ENCODE results near the gene NPIPA8.
"Not testable (repeated sequence)": the region's sequence is repeated elsewhere in the genome, so short reads cannot be mapped to it uniquely, and the experiment has no call there.

Gene NPIPA8

GRCh38 chr16:18297714-18298113 lies 38.8 kb downstream of the NPIPA8 start:
- H3K27me3 Mint-ChIP-seq (ENCODE audit: low read depth); H3K4me3 Mint-ChIP-seq; H3K27ac Mint-ChIP-seq; H3K4me1 Mint-ChIP-seq (ENCODE audit: low read depth); H3K36me3 Mint-ChIP-seq (ENCODE audit: low read depth); H3K9me3 Mint-ChIP-seq: not testable (repeated sequence)

- not testable (repeated sequence) for H3K9me3 Mint-ChIP-seq; H3K27ac Mint-ChIP-seq; H3K36me3 Mint-ChIP-seq (ENCODE audit: low read depth); H3K4me3 Mint-ChIP-seq; H3K4me1 Mint-ChIP-seq (ENCODE audit: low read depth); H3K27me3 Mint-ChIP-seq (ENCODE audit: low read depth)
Measured at GRCh38 chr16:18296931-18297330, 39.6 kb downstream of the NPIPA8 start.

GRCh38 chr16:18294371-18294770 lies 42.2 kb downstream of the NPIPA8 start:
- not testable (repeated sequence) for H3K27me3 Mint-ChIP-seq (ENCODE audit: low read depth); H3K36me3 Mint-ChIP-seq (ENCODE audit: low read depth); H3K4me1 Mint-ChIP-seq (ENCODE audit: low read depth); H3K4me3 Mint-ChIP-seq; H3K27ac Mint-ChIP-seq; H3K9me3 Mint-ChIP-seq

GRCh38 chr16:18293337-18293956 lies 43.1 kb downstream of the NPIPA8 start:
- H3K27ac Mint-ChIP-seq; H3K9me3 Mint-ChIP-seq; H3K4me1 Mint-ChIP-seq (ENCODE audit: low read depth); H3K27me3 Mint-ChIP-seq (ENCODE audit: low read depth); H3K4me3 Mint-ChIP-seq; H3K36me3 Mint-ChIP-seq (ENCODE audit: low read depth): not testable (repeated sequence)

GRCh38 chr16:18290959-18291358 lies 45.6 kb downstream of the NPIPA8 start:
- H3K27me3 Mint-ChIP-seq (ENCODE audit: low read depth); H3K27ac Mint-ChIP-seq; H3K4me3 Mint-ChIP-seq; H3K36me3 Mint-ChIP-seq (ENCODE audit: low read depth); H3K9me3 Mint-ChIP-seq; H3K4me1 Mint-ChIP-seq (ENCODE audit: low read depth): not testable (repeated sequence)

GRCh38 chr16:18286342-18286741 lies 50.2 kb downstream of the NPIPA8 start:
- H3K27me3 Mint-ChIP-seq (ENCODE audit: low read depth); H3K36me3 Mint-ChIP-seq (ENCODE audit: low read depth); H3K4me1 Mint-ChIP-seq (ENCODE audit: low read depth); H3K27ac Mint-ChIP-seq; H3K4me3 Mint-ChIP-seq; H3K9me3 Mint-ChIP-seq: not testable (repeated sequence)

GRCh38 chr16:18280319-18280718 lies 56.2 kb downstream of the NPIPA8 start:
- H3K4me1 Mint-ChIP-seq (ENCODE audit: low read depth); H3K36me3 Mint-ChIP-seq (ENCODE audit: low read depth); H3K27ac Mint-ChIP-seq; H3K9me3 Mint-ChIP-seq; H3K27me3 Mint-ChIP-seq (ENCODE audit: low read depth); H3K4me3 Mint-ChIP-seq: not testable (repeated sequence)

GRCh38 chr16:18276756-18277155 lies 59.8 kb downstream of the NPIPA8 start:
- not testable (repeated sequence) for H3K27me3 Mint-ChIP-seq (ENCODE audit: low read depth); H3K4me3 Mint-ChIP-seq; H3K36me3 Mint-ChIP-seq (ENCODE audit: low read depth); H3K4me1 Mint-ChIP-seq (ENCODE audit: low read depth); H3K27ac Mint-ChIP-seq; H3K9me3 Mint-ChIP-seq

- H3K4me3 Mint-ChIP-seq; H3K27ac Mint-ChIP-seq; H3K36me3 Mint-ChIP-seq (ENCODE audit: low read depth); H3K4me1 Mint-ChIP-seq (ENCODE audit: low read depth); H3K27me3 Mint-ChIP-seq (ENCODE audit: low read depth); H3K9me3 Mint-ChIP-seq: not testable (repeated sequence)
Measured at GRCh38 chr16:18270171-18270570, 66.4 kb downstream of the NPIPA8 start.
